NT2/D1 (cell line): ENCODE measurements around the gene SH3BP4.

Experiments
- SUZ12 ChIP-seq: IDR thresholded peaks from 2 replicates; pipeline ENCODE4 v1.6.1; 2011; ENCODE audit not compliant: insufficient read length, insufficient read depth; ENCODE audit errors: extremely low read depth
- YY1 ChIP-seq: IDR thresholded peaks from 2 replicates; pipeline ENCODE4 v1.6.1; 2011; ENCODE audit not compliant: insufficient read length, insufficient read depth
- ZNF274 ChIP-seq: IDR thresholded peaks from 2 replicates; pipeline ENCODE4 v1.6.1; 2011; ENCODE audit warnings: mild to moderate bottlenecking, low read depth, low read length

- TF ChIP-seq YY1 (no peak), SUZ12 (no peak), ZNF274 (no peak)
Measured at GRCh38 chr2:235025800-235026536, 74.2 kb downstream of the SH3BP4 start.
